Gastroesophageal sphincter (tissue), 3 donors: Measurements from ENCODE around the gene OR5F1.

Experiments
- EP300 ChIP-seq: sonication (generic); formaldehyde crosslinking; IDR thresholded peaks from one replicate; pipeline ENCODE4 v1.6.1; 2017; ENCODE audit warnings: antibody characterized with exemption, mild to moderate bottlenecking
- POLR2A ChIP-seq, 2 donors: fragments of 450-650 bp; IDR thresholded peaks; one replicate each; pipeline ENCODE4 v1.6.1; 2017; ENCODE audit warnings: antibody characterized with exemption in 2 of 2, mild to moderate bottlenecking in 2 of 2, moderate library complexity in 1 of 2
- POLR2AphosphoS5 ChIP-seq: sonication (generic); formaldehyde crosslinking; IDR thresholded peaks from one replicate; pipeline ENCODE4 v1.6.1; 2017; ENCODE audit warnings: antibody characterized with exemption
- TF ChIP-seq, protein P1 (sequence below), 4 experiments: fragments of 200-600 bp in 2 of 4; fragments of 450-650 bp in 2 of 4; sonication (generic) in 1 of 4; IDR thresholded peaks; one replicate each; pipeline ENCODE4 v1.5.1; 2017 to 2019; ENCODE audit warnings: antibody characterized with exemption in 4 of 4, mild to moderate bottlenecking in 2 of 4, moderate library complexity in 2 of 4

DNA sequence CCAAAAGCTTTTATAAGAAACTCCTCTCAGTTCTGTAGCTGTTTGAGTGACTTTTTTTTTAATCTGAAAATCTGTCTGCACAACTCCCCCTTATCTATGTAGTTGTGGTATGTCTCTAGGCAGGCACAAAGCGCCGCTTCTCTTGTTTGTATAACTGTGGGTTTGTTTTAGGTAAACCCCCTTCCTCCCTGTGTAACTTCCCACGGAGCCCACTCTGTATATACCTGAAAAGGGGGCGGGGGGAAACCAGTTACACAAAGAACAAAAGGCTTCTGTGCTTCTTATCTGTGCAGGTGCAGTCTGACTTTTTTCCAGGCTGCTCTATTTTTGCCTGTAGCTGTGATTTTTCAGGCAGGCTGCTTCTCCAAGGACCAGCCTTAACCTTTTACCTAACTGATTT lies 37.9 kb downstream of the OR5F1 start:
- TF ChIP-seq POLR2A (IDR thresholded peaks at IDR 0.05), result no peak
- no peak for TF ChIP-seq EP300
- TF ChIP-seq, protein P1, sequence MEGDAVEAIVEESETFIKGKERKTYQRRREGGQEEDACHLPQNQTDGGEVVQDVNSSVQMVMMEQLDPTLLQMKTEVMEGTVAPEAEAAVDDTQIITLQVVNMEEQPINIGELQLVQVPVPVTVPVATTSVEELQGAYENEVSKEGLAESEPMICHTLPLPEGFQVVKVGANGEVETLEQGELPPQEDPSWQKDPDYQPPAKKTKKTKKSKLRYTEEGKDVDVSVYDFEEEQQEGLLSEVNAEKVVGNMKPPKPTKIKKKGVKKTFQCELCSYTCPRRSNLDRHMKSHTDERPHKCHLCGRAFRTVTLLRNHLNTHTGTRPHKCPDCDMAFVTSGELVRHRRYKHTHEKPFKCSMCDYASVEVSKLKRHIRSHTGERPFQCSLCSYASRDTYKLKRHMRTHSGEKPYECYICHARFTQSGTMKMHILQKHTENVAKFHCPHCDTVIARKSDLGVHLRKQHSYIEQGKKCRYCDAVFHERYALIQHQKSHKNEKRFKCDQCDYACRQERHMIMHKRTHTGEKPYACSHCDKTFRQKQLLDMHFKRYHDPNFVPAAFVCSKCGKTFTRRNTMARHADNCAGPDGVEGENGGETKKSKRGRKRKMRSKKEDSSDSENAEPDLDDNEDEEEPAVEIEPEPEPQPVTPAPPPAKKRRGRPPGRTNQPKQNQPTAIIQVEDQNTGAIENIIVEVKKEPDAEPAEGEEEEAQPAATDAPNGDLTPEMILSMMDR (IDR thresholded peaks at IDR 0.05), result no peak
- no peak for TF ChIP-seq POLR2AphosphoS5
